Measurements from ENCODE around the gene PLAGL1.

DNA sequence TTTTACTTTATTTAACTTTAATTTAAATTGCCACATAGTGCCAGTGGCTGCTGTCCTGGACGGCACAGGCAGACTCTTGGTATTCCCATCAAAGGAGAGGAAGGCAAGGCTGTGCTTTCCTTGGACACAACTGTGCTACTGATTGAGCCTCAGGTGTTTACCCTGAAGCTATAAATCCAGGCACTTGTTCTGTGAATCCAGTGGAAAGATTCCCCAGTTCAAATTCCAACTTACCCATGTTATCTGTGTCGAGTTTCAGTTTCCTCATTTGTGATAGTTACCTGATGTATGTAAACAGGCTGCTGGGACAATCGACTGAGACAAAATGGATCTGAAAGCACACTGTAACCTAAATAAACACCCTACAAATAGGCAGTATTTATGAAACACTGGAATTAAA, 57.2 kb downstream of the PLAGL1 start:
- TF ChIP-seq CTCF (conservative IDR thresholded peaks at IDR 0.05; ENCODE audit: low read length) (no peak), EZH2phosphoT487 (IDR thresholded peaks at IDR 0.05; ENCODE audit: borderline replicate concordance) (no peak)

Data from Loucy (cell line).